Activated gamma-delta T cell (primary cell): Measurements from ENCODE around the gene ZNF318.
"Not testable (repeated sequence)": the region's sequence is repeated elsewhere in the genome, so short reads cannot be mapped to it uniquely, and the experiment has no call there.

Experiments used
- DNase-seq: peaks from one replicate; lab custom pipeline; 2025; lab: John Stamatoyannopoulos, UW
- total RNA-seq, 2 donors: gene quantifications; one replicate each; lab custom pipeline; 2026; lab: John Stamatoyannopoulos, UW

The ZNF318 gene, protein sequence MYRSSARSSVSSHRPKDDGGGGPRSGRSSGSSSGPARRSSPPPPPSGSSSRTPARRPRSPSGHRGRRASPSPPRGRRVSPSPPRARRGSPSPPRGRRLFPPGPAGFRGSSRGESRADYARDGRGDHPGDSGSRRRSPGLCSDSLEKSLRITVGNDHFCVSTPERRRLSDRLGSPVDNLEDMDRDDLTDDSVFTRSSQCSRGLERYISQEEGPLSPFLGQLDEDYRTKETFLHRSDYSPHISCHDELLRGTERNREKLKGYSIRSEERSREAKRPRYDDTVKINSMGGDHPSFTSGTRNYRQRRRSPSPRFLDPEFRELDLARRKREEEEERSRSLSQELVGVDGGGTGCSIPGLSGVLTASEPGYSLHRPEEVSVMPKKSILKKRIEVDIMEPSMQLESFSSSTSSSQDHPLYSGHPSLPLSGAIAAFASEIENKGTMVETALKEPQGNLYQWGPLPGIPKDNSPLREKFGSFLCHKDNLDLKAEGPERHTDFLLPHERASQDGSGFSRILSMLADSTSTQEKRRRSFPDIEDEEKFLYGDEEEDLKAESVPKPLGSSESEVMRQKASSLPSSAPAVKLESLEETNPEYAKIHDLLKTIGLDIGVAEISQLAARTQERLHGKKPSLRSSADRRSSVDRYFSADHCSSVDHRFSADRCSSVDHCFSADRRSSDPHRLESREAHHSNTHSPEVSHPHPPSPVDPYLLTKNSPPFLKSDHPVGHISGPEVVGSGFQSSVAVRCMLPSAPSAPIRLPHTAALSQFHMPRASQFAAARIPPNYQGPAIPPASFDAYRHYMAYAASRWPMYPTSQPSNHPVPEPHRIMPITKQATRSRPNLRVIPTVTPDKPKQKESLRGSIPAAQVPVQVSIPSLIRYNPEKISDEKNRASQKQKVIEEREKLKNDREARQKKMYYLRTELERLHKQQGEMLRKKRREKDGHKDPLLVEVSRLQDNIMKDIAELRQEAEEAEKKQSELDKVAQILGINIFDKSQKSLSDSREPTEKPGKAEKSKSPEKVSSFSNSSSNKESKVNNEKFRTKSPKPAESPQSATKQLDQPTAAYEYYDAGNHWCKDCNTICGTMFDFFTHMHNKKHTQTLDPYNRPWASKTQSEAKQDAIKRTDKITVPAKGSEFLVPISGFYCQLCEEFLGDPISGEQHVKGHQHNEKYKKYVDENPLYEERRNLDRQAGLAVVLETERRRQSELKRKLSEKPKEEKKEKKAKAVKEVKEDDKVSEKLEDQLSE (N-terminal part only)
- 43.7 to 57.2 reads per million in 2 donors for total RNA-seq

- DNase-seq, result peak; percentile 88
Observed at GRCh38 chr6:43369174-43370002, at the start of gene ZNF318. ZNF318 (minus strand) TSS chr6:43369647; CDS start chr6:43369365, 282 bp downstream.

DNA sequence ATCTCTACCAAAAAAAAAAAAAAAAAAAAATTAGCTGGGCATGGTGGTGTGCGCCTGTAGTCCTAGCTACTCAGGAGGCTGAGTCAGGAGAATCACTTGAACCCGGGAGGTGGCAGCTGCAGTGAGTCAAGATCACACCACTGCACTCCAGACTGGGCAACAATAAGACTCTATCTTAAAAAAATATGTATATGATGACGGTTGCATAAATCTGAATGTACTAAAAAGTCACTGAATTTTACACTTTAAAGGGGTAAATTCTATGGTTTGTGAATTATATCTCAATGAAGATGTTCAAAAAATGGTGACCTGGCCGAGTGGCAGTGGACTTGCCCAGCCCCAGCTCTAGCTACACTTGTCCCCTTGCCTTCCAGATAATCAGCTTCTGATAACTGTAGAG, 47.5 kb upstream of the ZNF318 start:
- DNase-seq, result no peak

- not testable (repeated sequence) for DNase-seq
Observed at GRCh38 chr6:43415275-43415674, 45.8 kb upstream of the ZNF318 start.

GRCh38 chr6:43413002-43413401, 43.6 kb upstream of the ZNF318 start:
- no peak for DNase-seq

DNA sequence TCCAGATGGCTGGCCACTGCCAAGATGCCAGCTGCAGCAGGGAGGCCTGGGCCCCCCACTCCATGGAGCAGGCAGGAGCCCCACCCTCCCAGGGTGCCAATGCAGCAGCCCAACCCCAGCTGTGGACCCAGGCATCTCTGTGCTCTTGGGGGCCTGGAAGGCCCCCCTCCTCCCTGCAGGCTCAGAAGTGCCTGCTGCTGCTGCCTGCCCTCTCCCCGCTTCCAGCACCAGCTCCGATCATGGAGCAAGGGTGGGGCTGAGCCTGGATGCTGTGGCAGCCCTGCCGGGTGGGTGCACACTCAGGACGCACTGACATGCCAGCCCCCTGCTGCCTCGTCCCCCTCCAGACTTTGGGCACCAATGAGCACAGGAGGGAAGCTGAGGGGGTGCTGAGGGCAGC, 43.1 kb upstream of the ZNF318 start:
- no peak for DNase-seq

DNA sequence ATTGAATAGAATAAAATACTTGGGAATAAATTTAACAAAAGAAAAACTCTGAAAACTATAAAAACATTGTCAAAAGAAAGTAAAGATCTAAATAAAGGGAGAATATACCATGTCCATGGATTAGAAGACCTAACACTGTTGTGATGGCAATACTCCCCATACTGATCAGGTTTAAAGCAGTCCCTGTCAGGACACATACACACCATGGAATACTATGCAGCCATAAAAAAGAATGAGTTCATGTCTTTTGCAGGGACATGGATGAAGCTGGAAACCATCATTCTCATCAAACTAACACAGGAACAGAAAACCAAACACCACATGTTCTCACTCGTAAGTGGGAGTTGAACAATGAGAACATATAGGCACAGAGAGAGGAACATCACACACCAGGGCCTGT, 41.3 kb upstream of the ZNF318 start:
- not testable (repeated sequence) for DNase-seq

GRCh38 chr6:43408259-43408658, 38.8 kb upstream of the ZNF318 start:
- DNase-seq, result no peak

GRCh38 chr6:43407296-43407695, 37.8 kb upstream of the ZNF318 start:
- DNase-seq, result no peak

DNA sequence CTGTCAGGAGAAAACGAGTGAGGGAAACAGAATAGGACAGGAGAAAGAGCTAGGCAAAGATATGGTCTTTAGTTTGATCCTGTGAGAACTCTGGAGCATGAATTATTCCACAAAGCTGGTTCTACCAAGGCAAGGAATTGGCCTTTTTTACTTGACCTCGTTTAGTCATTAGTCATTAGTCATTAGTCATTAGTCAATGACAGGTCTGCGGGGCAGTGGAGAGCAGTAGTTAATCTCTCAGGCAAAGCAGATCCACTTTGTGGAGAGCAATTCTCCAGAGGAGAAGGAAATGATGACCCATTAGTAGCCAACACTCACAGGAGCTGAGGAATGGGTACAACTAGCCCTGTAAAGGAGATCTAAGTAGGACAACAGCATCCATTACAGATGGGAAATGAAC, 35.9 kb upstream of the ZNF318 start:
- no peak for DNase-seq

GRCh38 chr6:43402820-43403219, 33.4 kb upstream of the ZNF318 start:
- no peak for DNase-seq

DNA sequence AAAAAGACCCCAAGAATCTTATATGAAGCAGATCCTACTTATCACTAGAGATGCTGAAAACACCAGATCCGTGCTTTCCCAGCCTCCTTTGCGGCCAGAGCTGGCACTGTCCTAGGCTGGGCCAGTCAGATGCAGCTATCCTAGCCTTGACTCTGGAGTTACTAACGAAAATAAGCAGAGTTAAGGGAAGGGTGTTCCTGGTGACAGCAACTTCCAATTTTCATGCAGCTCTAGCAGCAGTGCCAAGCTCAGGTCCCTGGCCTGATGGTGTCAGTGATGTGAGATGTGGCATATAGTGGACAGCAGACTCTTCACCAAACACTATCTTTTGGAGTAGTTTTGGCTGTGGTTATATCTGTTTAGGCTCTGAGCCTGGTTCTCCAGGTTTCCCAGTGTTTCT, 32.3 kb upstream of the ZNF318 start:
- DNase-seq, result no peak

DNA sequence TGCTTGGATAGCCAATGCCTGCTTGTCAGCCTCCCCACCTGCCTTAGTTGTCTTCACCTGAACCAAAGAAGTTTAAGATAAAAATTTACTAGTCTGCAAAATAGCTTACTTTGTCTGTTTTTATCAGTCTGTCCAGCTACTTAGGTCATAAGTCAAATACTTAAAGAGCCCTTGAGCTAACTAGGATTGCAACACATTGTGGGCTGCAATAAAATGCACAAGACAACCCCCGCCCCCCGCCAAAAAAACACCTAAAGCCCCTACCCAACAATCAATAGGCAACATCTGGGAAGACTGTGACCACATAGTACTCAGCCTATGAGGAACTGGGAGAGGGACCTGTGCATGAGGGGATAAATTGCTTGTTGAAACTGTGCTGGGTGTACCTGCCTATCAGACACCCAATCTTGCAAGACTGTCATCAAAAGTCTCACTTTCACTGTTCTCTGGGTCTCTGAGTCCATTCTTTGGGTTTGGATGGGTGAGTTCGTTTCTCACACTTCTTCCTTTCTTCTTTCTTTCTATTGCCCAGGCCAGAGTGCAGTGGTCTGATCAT, 30.6 kb upstream of the ZNF318 start:
- DNase-seq, result no peak

DNA sequence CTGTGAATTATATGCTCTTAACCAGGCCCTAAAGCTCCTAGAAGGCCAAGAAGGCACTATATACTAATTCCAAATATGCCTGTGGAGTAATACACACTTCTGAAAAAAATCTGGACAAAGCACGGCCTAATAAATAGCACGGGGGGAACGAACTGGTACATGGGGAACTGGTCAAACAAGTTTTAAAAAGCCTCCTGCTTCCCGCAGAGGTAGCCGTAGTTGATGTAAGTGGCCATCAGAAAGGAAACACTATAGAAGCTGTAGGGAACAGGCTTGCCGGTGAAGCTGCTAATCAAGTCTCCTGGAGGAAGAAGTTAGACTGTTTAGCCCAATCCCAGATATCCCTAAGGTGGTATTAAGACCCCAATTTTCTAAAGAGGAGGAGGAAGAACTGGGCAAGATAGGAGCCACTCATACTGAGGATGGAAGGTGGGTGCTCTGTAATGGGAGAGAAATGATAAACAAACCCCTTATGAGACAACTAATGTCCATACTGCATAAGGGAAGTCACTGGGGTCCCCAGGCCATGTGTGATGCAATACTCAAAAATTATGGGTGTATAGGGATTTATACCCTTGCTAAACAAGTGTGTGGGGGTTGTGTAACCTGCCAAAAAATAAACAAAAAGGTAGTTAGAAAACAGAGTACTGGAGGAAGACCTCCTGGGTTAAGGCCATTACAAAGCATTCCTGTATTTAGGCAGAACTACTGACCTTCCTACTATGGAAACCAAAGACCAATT, 27.1 kb upstream of the ZNF318 start:
- DNase-seq, result no peak

DNA sequence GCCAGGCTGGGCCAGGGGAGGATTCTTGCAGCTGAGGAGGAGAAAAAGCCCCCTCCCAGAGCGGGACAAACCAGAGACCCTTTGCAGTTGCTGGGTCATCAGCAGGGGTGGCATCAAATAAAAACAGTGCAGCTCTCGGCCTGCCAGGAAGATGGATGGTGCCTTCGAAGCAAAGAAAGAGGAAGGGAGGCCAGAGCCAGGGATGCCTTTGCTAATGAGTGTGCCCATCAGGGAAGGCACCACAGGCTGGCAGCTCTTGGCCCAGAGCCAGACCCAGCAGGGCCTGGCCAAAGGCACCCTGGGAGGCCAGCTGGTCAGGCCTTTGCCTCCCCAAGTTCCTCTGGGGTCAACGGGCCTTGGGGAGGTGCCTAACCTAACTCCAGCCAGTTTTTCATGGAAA, 26.3 kb upstream of the ZNF318 start:
- DNase-seq, result no peak

GRCh38 chr6:43394982-43395381, 25.5 kb upstream of the ZNF318 start:
- no peak for DNase-seq

- DNase-seq, result no peak
Observed at GRCh38 chr6:43393602-43394001, 24.2 kb upstream of the ZNF318 start.

GRCh38 chr6:43393133-43393532, 23.7 kb upstream of the ZNF318 start:
- not testable (repeated sequence) for DNase-seq

- peak; percentile 37 for DNase-seq
Observed at GRCh38 chr6:43391440-43392031, 22.1 kb upstream of the ZNF318 start.

GRCh38 chr6:43390753-43391439, 21.4 kb upstream of the ZNF318 start:
- not testable (repeated sequence) for DNase-seq
